Bronchial epithelial cell (primary cell): ENCODE measurements around the gene C10orf90. TPM values are rescaled to one million over a fixed set of nuclear protein-coding genes. Genes with fewer than 3 reads are reported as not detected.

Experiments
- DNase-seq: peaks from one replicate; pipeline ENCODE4 v3.0.0-alpha.2; 2010; ENCODE audit warnings: low read depth
- FAIRE-seq: peaks from 2 replicates; lab custom pipeline; 2011; peaks lifted over from hg19 to GRCh38; lab: Jason Lieb, UNC
- H3K27me3 ChIP-seq: 2 replicates; pipeline ENCODE4 v1.5.1; 2011; ENCODE audit warnings: low read length; ENCODE audit not compliant: control insufficient read depth, insufficient read depth
- H3K36me3 ChIP-seq: 2 replicates; pipeline ENCODE4 v1.5.1; 2011; ENCODE audit warnings: low read length; ENCODE audit not compliant: control insufficient read depth, insufficient read depth
- H3K4me3 ChIP-seq: 2 replicates; pipeline ENCODE4 v1.5.1; 2011; ENCODE audit warnings: mild to moderate bottlenecking, low read depth, low read length, control low read depth
- total RNA-seq: library from RNA; depleted of rRNA; stranded (reverse); fragments of >200 nt; gene quantifications from 2 replicates; pipeline ENCODE4 v1.2.1, GENCODE V29; 2014
- TF ChIP-seq, protein P1 (sequence below): IDR thresholded peaks from 2 replicates; pipeline ENCODE4 v1.5.1; 2011; ENCODE audit warnings: mild to moderate bottlenecking, moderate library complexity, low read length, control low read depth, inconsistent platforms; ENCODE audit not compliant: insufficient read depth, severe bottlenecking

Gene C10orf90
- total RNA-seq, 1 donor from 2014 or later, result not detected

DNA sequence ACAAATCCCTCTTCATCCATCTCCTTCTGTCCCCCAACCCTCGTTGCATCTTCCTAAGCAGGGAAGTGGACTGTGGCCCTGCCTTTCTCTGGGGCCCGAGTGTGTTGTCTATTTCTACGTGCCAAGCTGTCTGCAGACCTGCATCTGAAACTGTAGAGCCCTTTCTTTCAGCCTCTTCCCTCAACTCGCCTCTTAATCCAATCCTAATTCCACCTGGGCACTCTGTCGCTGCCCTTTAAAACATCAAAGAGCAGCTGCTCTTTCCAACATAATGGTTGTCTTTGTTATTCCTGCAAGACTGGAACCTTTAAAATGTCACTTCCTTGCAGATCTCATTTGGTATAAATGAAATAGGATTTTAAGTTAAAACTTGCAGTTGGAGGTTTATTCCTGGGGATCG, 260.7 kb downstream of the C10orf90 start:
- Histone ChIP-seq H3K27me3 (no peaks in the 10 kb centered on the region), H3K4me3 (no peak overlapping the region), H3K36me3 (no peaks in the 10 kb centered on the region)
- no peak for FAIRE-seq
- TF ChIP-seq, protein P1, sequence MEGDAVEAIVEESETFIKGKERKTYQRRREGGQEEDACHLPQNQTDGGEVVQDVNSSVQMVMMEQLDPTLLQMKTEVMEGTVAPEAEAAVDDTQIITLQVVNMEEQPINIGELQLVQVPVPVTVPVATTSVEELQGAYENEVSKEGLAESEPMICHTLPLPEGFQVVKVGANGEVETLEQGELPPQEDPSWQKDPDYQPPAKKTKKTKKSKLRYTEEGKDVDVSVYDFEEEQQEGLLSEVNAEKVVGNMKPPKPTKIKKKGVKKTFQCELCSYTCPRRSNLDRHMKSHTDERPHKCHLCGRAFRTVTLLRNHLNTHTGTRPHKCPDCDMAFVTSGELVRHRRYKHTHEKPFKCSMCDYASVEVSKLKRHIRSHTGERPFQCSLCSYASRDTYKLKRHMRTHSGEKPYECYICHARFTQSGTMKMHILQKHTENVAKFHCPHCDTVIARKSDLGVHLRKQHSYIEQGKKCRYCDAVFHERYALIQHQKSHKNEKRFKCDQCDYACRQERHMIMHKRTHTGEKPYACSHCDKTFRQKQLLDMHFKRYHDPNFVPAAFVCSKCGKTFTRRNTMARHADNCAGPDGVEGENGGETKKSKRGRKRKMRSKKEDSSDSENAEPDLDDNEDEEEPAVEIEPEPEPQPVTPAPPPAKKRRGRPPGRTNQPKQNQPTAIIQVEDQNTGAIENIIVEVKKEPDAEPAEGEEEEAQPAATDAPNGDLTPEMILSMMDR, result no peak
- no peak for DNase-seq

DNA sequence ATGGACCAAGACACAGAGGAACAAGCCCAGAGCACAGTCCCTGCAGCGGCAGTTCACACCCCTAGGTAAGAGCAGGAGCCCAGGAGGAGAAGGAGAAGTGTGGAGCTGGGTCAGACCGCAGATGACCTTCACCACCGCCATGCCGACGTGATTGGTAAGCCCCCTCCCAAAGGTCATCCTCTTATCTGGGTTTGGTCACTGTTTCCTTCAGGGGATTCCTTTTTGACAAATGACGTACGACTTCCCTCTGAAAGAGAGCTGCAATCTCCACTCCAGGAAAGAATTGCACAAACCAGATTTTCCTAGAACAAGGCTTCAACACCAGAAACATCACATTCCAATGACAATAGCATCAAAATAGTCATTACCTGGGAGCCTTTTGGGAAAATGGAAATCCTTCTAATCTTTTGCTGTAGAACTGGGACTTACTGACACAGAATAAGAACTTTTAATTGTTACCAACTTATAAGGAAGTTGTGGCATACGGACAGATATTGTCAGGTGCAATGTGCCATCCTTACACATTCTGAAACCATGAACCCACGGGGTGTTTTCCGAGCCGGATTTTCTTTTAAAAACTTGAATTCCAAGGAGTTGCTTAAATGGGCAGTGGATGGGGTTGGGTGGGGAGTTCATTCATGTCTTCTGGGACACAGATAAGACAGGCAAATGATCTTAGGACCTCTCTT, 261.4 kb downstream of the C10orf90 start:
- DNase-seq, result no peak
- TF ChIP-seq, protein P1, result no peak
- H3K36me3 ChIP-seq, result no peaks in the 10 kb centered on the region
- H3K4me3 ChIP-seq, result no peak overlapping the region
- no peaks in the 10 kb centered on the region for H3K27me3 ChIP-seq
- no peak for FAIRE-seq

DNA sequence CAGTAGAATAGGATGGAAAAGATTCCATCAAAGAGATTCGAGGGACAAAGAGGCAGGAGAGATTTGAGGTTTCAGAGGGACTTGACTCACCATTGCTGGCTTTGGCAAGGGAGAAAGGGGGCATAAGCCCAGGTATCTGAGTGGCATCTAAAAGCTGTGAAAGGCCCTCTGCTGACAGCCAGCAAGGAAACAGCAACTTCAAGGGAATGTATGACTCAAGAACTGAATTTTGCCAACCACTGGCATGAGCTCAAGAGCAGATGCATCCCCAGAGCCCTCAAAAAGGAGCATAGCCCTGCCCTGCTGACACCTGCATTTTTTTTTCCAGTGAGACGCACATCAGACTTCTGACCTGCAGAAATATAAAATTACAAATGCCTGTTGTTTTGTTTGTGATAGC, 262.7 kb downstream of the C10orf90 start:
- DNase-seq, result peak; percentile 39
- FAIRE-seq, result no peak
- no peak overlapping the region for H3K4me3 ChIP-seq
- H3K27me3 ChIP-seq, result no peaks in the 10 kb centered on the region
- no peaks in the 10 kb centered on the region for H3K36me3 ChIP-seq
- TF ChIP-seq, protein P1, result no peak

DNA sequence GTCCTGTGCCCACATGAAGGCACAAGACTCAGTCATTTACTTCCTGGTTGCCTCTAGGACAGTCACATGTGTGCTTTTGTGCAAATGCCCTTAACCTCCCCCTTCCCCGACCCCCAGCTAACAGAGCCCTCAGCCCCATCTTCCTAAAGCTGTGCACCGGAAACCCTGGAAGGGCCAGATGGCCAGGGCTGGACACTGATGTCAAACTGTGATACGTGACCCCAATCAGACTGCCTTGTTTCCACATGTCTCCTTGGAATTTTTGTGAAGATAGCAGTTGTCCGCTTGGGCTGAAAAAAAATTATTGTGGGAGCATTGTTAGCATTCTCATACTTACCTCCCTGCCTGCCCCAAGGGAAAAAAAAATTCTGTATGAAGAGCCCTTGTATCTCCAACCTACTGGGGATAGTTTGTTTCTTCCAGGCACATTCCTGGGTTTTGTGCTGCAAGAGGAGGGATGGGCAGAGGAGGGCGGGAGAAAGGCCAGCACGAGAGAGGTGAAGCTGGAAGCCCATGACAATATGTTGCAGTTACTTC, 265.2 kb downstream of the C10orf90 start:
- TF ChIP-seq, protein P1, result no peak
- DNase-seq (no peak), FAIRE-seq (no peak)

DNA sequence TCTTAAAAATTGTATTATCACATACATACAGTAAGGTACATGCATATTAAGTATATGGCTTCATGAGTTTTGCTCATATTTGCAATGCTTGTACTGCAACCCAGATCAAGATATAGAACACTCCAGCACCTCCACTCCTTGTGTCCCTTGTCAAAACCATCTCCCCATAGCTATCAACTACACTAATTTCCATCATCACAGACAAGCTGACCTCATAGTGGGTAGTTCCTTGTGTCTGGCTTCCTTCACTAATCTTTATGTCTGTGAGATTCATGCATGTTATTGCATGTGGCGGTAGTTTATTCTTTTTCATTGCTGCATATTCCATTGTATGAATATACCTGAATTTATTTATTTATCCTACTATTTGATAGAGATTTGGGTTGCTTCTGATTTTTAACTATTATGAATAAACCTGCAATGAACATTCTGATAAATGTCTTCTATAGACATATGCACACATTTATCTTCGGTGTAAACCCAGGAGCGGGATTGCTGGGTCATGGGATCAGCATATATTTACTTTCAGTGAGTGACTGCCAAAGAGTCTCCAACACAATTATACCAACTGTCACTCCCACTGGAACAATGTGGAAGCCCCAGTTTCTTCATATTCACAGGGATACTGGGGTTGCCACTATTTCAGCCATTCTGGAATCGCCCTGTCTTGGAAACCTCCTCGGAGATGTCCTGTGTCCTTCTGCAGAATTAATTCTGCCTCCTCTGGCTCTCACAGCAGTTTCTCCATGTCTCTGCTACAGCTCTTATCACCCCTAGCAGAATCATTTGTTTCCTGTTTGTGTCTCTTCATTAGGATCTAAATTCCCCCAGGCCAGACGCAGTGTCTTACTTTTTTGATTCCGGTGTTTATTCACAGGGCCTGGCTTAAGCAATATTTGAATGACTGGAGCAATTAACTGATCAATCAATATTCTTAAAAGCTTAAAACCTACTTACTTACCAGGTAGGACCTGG, 267.5 kb downstream of the C10orf90 start:
- H3K27me3 ChIP-seq, result no peaks in the 10 kb centered on the region
- FAIRE-seq, result no peak
- no peak overlapping the region for H3K4me3 ChIP-seq
- DNase-seq, result no peak
- H3K36me3 ChIP-seq, result no peaks in the 10 kb centered on the region
- TF ChIP-seq, protein P1, result no peak

More for the DNA sequence above, 265.2 kb downstream of the C10orf90 start:
- H3K36me3 ChIP-seq, result no peaks in the 10 kb centered on the region
- no peak overlapping the region for H3K4me3 ChIP-seq
- no peaks in the 10 kb centered on the region for H3K27me3 ChIP-seq
